ENCODE data around the gene LMAN2L.
"Not testable (repeated sequence)": the region's sequence is repeated elsewhere in the genome, so short reads cannot be mapped to it uniquely, and the experiment has no call there.

Gene LMAN2L

GRCh38 chr2:96680561-96681141 lies 59.2 kb downstream of the LMAN2L start:
- FAIRE-seq: no peak
- no peak for DNase-seq (ENCODE audit: insufficient read length)
- TF ChIP-seq TAF1 (IDR thresholded peaks at IDR 0.05; ENCODE audit: borderline replicate concordance, low read depth, low read length) (no peak), POLR2A (IDR thresholded peaks at IDR 0.05; ENCODE audit: low read depth, low read length) (no peak), POLR2AphosphoS5 (IDR thresholded peaks at IDR 0.05; ENCODE audit: low read depth, low read length) (no peak)

- TF ChIP-seq POLR2AphosphoS5 (IDR thresholded peaks at IDR 0.05; ENCODE audit: low read depth, low read length): no peak
- TF ChIP-seq TAF1 (IDR thresholded peaks at IDR 0.05; ENCODE audit: borderline replicate concordance, low read depth, low read length): no peak
- TF ChIP-seq POLR2A (IDR thresholded peaks at IDR 0.05; ENCODE audit: low read depth, low read length): no peak
- DNase-seq (ENCODE audit: insufficient read length) (no peak), FAIRE-seq (no peak)
Measured at GRCh38 chr2:96679848-96680247, 60.0 kb downstream of the LMAN2L start.

DNA sequence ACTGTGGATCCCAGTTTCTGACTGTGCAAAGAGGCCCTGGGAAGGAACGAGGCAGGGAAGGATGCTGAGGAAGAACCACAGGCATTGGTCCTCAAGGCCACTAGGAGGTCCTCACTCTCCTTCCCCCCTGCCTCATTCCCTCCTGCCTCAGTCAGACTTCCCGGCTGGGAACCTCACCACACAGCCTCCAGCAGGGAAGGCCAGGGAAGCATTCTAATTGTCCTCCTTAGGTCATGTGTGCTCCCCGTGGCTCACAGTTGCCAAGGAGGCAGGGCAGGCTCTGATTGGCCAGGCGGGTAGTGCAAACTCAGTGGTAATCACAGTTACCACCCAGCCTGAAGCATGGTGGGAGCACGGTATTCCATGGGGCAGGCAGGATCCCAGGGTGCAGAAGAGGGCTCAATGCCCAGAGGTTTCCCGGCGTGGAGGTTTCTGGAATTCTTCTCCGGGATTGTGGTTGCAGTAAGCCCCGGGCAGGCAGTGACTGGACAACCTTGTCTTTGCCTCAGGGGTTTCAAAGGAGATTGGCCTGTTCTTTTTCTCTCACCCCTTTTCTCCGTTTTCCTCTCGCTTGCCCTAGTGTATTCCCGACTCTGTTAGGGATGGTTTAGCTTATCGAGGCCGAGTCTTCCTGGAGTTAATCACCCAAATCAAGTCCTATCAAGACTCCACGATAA lies 70.2 kb downstream of the LMAN2L start:
- TF ChIP-seq POLR2AphosphoS5 (IDR thresholded peaks at IDR 0.05; ENCODE audit: low read depth, low read length) (no peak), POLR2A (IDR thresholded peaks at IDR 0.05; ENCODE audit: low read depth, low read length) (no peak), TAF1 (IDR thresholded peaks at IDR 0.05; ENCODE audit: borderline replicate concordance, low read depth, low read length) (no peak)
- no peak for FAIRE-seq
- no peak for DNase-seq (ENCODE audit: insufficient read length)

- TF ChIP-seq POLR2AphosphoS5 (IDR thresholded peaks at IDR 0.05; ENCODE audit: low read depth, low read length): no peak
- TF ChIP-seq TAF1 (IDR thresholded peaks at IDR 0.05; ENCODE audit: borderline replicate concordance, low read depth, low read length): no peak
- TF ChIP-seq POLR2A (IDR thresholded peaks at IDR 0.05; ENCODE audit: low read depth, low read length): no peak
- FAIRE-seq: no peak
- DNase-seq (ENCODE audit: insufficient read length): no peak
Measured at GRCh38 chr2:96668771-96669170, 71.1 kb downstream of the LMAN2L start.

DNA sequence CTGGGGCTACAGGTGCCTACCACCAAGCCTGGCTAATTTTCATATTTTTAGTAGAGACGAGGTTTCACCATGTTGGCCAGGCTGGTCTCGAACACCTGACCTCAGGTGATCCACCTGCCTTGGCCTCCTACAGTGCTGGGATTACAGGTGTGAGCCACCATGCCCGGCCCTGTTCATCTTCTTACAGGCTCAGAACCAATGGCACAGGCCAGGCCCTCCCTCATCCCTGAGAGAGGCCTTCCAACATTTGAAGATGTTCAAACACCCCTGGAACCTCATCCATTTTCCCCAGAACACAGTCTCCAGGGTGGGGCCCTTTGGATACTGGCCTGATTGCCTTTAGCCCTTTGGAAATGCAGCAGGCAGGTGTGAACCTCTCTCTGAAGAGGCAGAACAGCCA lies 74.1 kb downstream of the LMAN2L start:
- FAIRE-seq; DNase-seq (ENCODE audit: insufficient read length): not testable (repeated sequence)

- DNase-seq (ENCODE audit: insufficient read length) (no peak), FAIRE-seq (no peak)
Measured at GRCh38 chr2:96665083-96665569, 74.7 kb downstream of the LMAN2L start.

DNA sequence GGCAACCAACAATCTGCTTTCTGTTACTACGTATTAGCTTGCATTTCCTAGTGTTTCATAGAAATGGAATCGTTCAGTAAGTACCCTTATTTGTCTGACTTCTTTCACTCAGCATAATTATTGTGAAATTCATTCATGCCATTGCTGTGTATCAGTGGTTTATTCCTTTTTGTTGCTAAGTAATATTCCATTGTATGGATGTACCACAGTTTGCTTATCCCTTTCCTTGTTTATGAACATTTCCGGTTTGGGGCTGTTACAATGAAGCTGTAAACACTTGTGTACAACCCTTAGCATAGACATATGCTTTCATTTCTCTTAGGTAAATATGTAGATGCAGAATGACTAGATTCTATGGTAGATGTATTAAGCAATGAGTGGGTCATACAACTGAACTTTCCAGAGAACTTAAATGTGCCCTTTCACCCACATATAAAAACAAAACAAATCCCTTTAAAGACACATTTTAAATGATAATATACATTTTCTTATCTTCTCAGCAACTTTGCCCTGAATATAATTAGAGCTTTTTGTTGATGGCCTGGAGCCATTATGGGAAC lies 75.4 kb downstream of the LMAN2L start:
- FAIRE-seq: no peak

More at GRCh38 chr2:96665083-96665569, 74.7 kb downstream of the LMAN2L start:
- TF ChIP-seq POLR2AphosphoS5 (IDR thresholded peaks at IDR 0.05; ENCODE audit: low read depth, low read length) (no peak), POLR2A (IDR thresholded peaks at IDR 0.05; ENCODE audit: low read depth, low read length) (no peak), TAF1 (IDR thresholded peaks at IDR 0.05; ENCODE audit: borderline replicate concordance, low read depth, low read length) (no peak)

DNA sequence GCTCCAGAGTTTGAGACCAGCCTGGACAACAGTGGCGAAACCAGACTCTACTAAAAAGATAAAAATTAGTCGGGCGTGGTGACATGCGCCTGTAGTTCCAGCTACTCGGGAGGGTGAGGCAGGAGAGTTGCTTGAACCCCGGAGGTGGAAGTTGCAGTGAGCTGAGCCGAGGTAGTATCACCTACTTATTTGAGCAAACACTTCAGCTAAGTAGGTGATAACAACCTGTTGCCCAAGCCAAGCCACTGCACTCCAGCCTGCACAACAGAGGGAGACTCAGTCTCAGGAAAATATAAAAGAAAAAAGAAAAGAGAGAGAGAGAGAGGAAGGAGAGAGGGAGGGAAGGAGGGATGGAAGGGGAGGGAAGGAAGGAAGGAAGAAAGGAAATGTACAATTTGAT lies 76.0 kb downstream of the LMAN2L start:
- TF ChIP-seq TAF1 (IDR thresholded peaks at IDR 0.05; ENCODE audit: borderline replicate concordance, low read depth, low read length): no peak
- TF ChIP-seq POLR2A (IDR thresholded peaks at IDR 0.05; ENCODE audit: low read depth, low read length): no peak
- no peak for TF ChIP-seq POLR2AphosphoS5 (IDR thresholded peaks at IDR 0.05; ENCODE audit: low read depth, low read length)
- no peak for FAIRE-seq
- DNase-seq (ENCODE audit: insufficient read length): no peak

More for the DNA sequence above, 75.4 kb downstream of the LMAN2L start:
- DNase-seq (ENCODE audit: insufficient read length): no peak
- TF ChIP-seq POLR2AphosphoS5 (IDR thresholded peaks at IDR 0.05; ENCODE audit: low read depth, low read length): no peak
- TF ChIP-seq POLR2A (IDR thresholded peaks at IDR 0.05; ENCODE audit: low read depth, low read length): no peak
- no peak for TF ChIP-seq TAF1 (IDR thresholded peaks at IDR 0.05; ENCODE audit: borderline replicate concordance, low read depth, low read length)

- TF ChIP-seq TAF1 (IDR thresholded peaks at IDR 0.05; ENCODE audit: borderline replicate concordance, low read depth, low read length) (no peak), POLR2A (IDR thresholded peaks at IDR 0.05; ENCODE audit: low read depth, low read length) (no peak), POLR2AphosphoS5 (IDR thresholded peaks at IDR 0.05; ENCODE audit: low read depth, low read length) (no peak)
- FAIRE-seq: no peak
Measured at GRCh38 chr2:96663177-96663576, 76.7 kb downstream of the LMAN2L start.

DNA sequence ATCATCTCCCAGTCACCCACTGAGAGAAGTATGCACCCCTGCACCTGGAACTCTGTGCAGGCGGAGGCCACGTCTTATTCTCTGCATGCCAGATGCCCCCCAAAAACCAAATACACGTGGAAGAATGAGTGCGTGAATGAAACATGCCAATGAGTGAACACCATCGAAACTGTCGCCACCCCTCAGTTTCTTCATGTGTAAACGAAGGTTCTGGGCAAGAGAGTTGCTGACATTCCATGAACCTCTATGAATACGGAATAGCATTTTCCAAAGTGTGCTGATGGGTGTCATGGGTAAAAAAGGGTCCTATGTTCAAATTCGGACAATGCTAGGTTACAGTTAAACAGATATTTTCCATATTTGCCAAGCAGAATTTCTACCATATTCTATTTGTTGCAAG lies 77.5 kb downstream of the LMAN2L start:
- no peak for FAIRE-seq
- DNase-seq (ENCODE audit: insufficient read length): no peak

More at GRCh38 chr2:96663177-96663576, 76.7 kb downstream of the LMAN2L start:
- no peak for DNase-seq (ENCODE audit: insufficient read length)

GRCh38 chr2:96661324-96661723 lies 78.5 kb downstream of the LMAN2L start:
- FAIRE-seq (no peak), DNase-seq (ENCODE audit: insufficient read length) (no peak)
- TF ChIP-seq TAF1 (IDR thresholded peaks at IDR 0.05; ENCODE audit: borderline replicate concordance, low read depth, low read length) (no peak), POLR2AphosphoS5 (IDR thresholded peaks at IDR 0.05; ENCODE audit: low read depth, low read length) (no peak), POLR2A (IDR thresholded peaks at IDR 0.05; ENCODE audit: low read depth, low read length) (no peak)

More for the DNA sequence above, 77.5 kb downstream of the LMAN2L start:
- TF ChIP-seq POLR2AphosphoS5 (IDR thresholded peaks at IDR 0.05; ENCODE audit: low read depth, low read length) (no peak), POLR2A (IDR thresholded peaks at IDR 0.05; ENCODE audit: low read depth, low read length) (no peak), TAF1 (IDR thresholded peaks at IDR 0.05; ENCODE audit: borderline replicate concordance, low read depth, low read length) (no peak)

DNA sequence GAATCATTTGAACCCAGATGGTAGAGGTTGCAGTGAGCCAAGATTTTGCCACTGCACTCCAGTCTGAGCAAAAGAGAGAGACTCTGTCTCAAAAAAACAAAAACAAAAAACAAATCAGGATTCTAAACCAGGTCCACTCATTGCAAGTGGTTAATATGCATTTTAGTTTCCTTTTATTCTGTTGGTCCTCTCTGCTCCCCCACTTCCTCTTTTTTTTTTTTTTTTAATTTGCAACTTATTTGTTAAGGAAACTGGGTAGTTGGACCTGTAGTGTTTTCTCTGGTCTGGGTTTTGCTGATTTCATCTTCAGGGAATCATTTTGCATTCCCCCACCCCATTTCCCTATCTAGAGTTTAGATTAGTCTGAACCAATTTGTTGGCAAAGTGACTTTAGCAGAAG lies 83.3 kb downstream of the LMAN2L start:
- DNase-seq (ENCODE audit: insufficient read length): no peak
- FAIRE-seq: no peak

More for the DNA sequence above, 83.3 kb downstream of the LMAN2L start:
- TF ChIP-seq TAF1 (IDR thresholded peaks at IDR 0.05; ENCODE audit: borderline replicate concordance, low read depth, low read length) (no peak), POLR2A (IDR thresholded peaks at IDR 0.05; ENCODE audit: low read depth, low read length) (no peak), POLR2AphosphoS5 (IDR thresholded peaks at IDR 0.05; ENCODE audit: low read depth, low read length) (no peak)

Data from GM12892 (cell line).